DMS 273 treated with DMSO at 0.1 percent for 48 hours (cell line): Measurements from ENCODE around the gene EXOC5.
A peak's percentile ranks its signal among the peaks of the same experiment; 100 is the strongest.
"Not testable (repeated sequence)": the region's sequence is repeated elsewhere in the genome, so short reads cannot be mapped to it uniquely, and the experiment has no call there.

Experiments
- DNase-seq: peaks from one replicate; lab custom pipeline; 2025; lab: John Stamatoyannopoulos, UW

Gene EXOC5

GRCh38 chr14:57258221-57258620 is 10.5 kb downstream of the EXOC5 start:
- not testable (repeated sequence) for DNase-seq

- DNase-seq, result no peak
These were observed 13.8 kb downstream of the EXOC5 start for GRCh38 chr14:57254884-57255283.

- DNase-seq, result no peak
These were observed 21.6 kb downstream of the EXOC5 start for GRCh38 chr14:57246933-57247657.

- DNase-seq, result no peak
These were observed 22.8 kb downstream of the EXOC5 start for GRCh38 chr14:57245941-57246340.

GRCh38 chr14:57244106-57244505 is 24.6 kb downstream of the EXOC5 start:
- DNase-seq, result no peak

GRCh38 chr14:57243320-57243719 is 25.4 kb downstream of the EXOC5 start:
- DNase-seq, result no peak

GRCh38 chr14:57240115-57240514 is 28.6 kb downstream of the EXOC5 start:
- not testable (repeated sequence) for DNase-seq

GRCh38 chr14:57232006-57232405 is 36.7 kb downstream of the EXOC5 start:
- DNase-seq, result no peak

GRCh38 chr14:57228320-57228719 is 40.4 kb downstream of the EXOC5 start:
- not testable (repeated sequence) for DNase-seq

- DNase-seq, result no peak
These were observed 41.6 kb downstream of the EXOC5 start for GRCh38 chr14:57227083-57227482.

GRCh38 chr14:57221931-57222330 is 46.8 kb downstream of the EXOC5 start:
- no peak for DNase-seq

GRCh38 chr14:57212919-57213318 is 55.8 kb downstream of the EXOC5 start:
- no peak for DNase-seq

- DNase-seq, result no peak
These were observed 59.1 kb downstream of the EXOC5 start for GRCh38 chr14:57209561-57209960.

- DNase-seq, result no peak
These were observed 62.8 kb downstream of the EXOC5 start for GRCh38 chr14:57205938-57206337.

- DNase-seq, result not testable (repeated sequence)
These were observed 66.0 kb downstream of the EXOC5 start for GRCh38 chr14:57202672-57203071.

GRCh38 chr14:57199921-57200320 is 68.8 kb downstream of the EXOC5 start:
- DNase-seq, result no peak

GRCh38 chr14:57189070-57189469 is 79.6 kb downstream of the EXOC5 start:
- DNase-seq, result peak; percentile 49

GRCh38 chr14:57182760-57183503 is 85.8 kb downstream of the EXOC5 start:
- no peak for DNase-seq

GRCh38 chr14:57179273-57179672 is 89.4 kb downstream of the EXOC5 start:
- no peak for DNase-seq

- no peak for DNase-seq
These were observed 94.2 kb downstream of the EXOC5 start for GRCh38 chr14:57174466-57174865.

GRCh38 chr14:57171903-57172302 is 96.8 kb downstream of the EXOC5 start:
- DNase-seq, result no peak

- DNase-seq, result no peak
These were observed 97.3 kb downstream of the EXOC5 start for GRCh38 chr14:57171363-57171762.

- no peak for DNase-seq
These were observed 98.8 kb downstream of the EXOC5 start for GRCh38 chr14:57169901-57170300.
